GM18526 (cell line): ENCODE measurements around the gene HTR6.

ENCODE experiments used
- POLR2A ChIP-seq: IDR thresholded peaks from 3 replicates; pipeline ENCODE4 v1.6.1; 2011; ENCODE audit not compliant: insufficient read length; ENCODE audit errors: extremely low read depth

The HTR6 gene

DNA sequence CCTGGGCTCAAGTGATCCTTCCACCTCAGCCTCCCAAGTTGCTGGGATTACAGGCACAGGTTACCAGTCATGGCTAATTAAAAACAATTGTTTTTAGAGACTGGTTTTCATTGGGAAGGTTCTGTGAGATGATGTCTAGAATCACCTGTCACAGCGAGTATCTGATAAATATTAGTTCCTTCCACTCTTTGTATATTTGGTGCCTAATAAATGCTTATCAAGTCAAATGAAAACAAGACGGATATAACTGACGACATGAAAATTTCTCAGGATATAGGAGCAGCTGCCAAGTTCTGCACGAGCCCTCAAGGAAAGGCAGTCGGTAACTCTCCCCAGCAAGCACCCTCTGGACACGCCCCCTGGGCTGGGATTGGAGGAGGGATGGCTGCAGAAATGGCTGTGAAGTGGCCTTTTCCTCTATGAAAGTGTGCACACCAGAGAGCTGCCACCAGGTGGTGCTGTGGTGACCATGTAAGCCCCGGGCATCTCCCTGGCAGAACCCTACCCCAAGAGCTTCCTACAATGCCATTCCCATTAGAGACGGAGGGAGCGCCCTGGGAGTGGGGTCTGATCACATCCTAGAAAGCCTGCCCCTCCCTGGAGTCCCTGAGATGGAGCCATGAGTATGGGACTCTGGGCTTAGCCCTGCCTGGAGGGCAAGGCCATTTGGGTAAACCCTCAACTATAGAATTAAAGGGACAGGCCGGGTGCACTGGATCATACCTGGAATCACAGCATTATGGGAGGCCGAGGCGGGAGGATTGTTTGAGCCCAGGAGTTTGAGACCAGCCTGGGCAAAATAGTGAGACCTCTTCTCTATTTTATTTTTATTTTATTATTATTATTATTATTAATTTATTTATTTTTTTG, 50.9 kb downstream of the HTR6 start:
- TF ChIP-seq POLR2A = no peak

DNA sequence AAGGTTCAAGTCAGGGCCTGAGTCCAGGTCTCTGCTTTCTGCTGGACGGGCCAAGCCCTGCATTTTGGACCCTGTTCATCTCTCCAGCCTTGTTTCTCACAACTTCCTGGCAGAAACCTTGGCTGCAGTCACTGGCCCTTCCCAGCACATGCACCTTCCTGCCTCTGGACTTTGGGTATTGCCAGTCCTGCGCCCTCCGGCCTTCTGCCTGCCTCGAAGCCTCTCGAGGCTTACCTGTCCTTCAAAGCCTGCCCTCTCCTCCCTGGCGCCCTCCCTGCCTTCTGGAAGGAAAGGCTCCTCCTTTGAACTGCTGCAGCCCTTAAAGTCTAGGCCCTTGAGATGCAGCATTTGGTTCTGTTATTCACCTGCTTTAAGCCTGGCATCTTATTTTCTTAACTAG, 52.8 kb downstream of the HTR6 start:
- TF ChIP-seq POLR2A = no peak

- no peak for TF ChIP-seq POLR2A
Measured at GRCh38 chr1:19720174-19720573, 55.5 kb downstream of the HTR6 start.

DNA sequence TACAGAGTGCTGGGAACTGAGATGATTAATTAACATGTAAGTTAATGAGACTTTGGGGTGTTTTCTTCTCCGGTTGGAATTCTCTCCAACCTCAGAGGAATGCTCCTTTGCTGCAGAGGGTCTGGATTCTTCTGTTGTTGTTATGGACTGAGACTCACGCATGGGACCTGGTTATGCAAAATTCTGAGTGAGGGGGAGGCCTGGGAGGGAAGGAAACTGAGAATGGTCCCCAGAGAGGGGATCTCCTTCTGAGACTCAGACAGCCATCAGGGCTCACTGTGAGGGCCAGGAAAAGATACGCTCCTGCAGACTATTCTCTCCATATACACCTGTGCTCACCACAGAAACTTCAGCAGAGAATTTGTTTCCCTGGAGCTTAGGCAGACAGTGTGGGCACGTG, 56.3 kb downstream of the HTR6 start:
- no peak for TF ChIP-seq POLR2A

DNA sequence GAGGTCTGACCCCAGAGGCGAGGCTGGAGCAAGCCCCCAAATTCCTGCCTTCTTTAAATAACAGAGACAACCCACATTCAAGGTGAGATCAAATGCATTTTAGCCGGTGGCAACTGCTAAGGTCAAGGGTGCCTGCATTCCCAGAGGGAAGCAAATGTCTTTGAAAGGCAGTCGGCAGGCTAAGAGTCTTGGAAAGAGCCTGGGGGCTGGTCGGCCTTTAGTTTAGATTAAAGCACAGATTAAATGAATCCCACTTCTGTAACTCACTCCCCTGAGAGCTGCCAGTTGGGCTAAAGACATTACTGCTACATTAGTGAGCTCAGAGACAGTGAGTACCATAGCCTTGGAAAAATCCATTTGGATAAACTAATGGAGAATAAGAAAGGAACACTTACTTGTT, 59.2 kb downstream of the HTR6 start:
- no peak for TF ChIP-seq POLR2A

DNA sequence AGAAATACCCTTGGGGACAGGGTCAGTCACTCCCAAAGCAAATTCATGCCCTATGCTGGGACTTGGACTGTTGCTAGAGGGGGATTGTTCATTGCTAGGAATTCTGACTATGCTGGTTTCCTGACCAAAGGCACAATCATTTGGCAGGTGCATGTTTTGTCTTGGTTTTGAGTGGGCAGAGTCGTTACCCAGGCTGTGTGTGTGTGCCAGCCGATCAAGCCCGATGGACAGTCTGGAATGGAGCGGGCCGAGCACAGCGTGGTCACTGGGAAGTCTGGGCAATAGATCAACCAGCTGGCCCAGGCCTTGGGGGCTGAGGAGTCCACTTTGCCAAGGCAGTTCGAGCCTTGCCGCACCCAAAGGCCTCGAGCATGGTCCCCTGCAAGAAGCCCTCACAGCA, 60.9 kb downstream of the HTR6 start:
- TF ChIP-seq POLR2A = no peak

GRCh38 chr1:19728413-19729145, 63.9 kb downstream of the HTR6 start:
- TF ChIP-seq POLR2A = no peak

GRCh38 chr1:19730232-19730631, 65.6 kb downstream of the HTR6 start:
- TF ChIP-seq POLR2A = no peak
